ENCODE measurements around the gene CDK5RAP2. TPM values are rescaled to one million over a fixed set of nuclear protein-coding genes. Genes with fewer than 3 reads are reported as not detected.

Gene CDK5RAP2
- total RNA-seq, 1 donor from 2014 or later: 40.4 TPM

- Mint-ChIP-seq H3K9me3 (ENCODE audit: low read depth) (no peaks in the 10 kb centered on the region), H3K27ac (ENCODE audit: unreplicated experiment) (no peak overlapping the region), H3K36me3 (ENCODE audit: low read depth) (peaks cover 31% of the 10 kb centered on the region), H3K4me1 (ENCODE audit: low read depth) (no peaks in the 10 kb centered on the region), H3K4me3 (ENCODE audit: unreplicated experiment) (no peak overlapping the region), H3K27me3 (ENCODE audit: low read depth) (no peaks in the 10 kb centered on the region)
- DNase-seq (ENCODE audit: low spot score): no peak
- TF ChIP-seq, protein P1, sequence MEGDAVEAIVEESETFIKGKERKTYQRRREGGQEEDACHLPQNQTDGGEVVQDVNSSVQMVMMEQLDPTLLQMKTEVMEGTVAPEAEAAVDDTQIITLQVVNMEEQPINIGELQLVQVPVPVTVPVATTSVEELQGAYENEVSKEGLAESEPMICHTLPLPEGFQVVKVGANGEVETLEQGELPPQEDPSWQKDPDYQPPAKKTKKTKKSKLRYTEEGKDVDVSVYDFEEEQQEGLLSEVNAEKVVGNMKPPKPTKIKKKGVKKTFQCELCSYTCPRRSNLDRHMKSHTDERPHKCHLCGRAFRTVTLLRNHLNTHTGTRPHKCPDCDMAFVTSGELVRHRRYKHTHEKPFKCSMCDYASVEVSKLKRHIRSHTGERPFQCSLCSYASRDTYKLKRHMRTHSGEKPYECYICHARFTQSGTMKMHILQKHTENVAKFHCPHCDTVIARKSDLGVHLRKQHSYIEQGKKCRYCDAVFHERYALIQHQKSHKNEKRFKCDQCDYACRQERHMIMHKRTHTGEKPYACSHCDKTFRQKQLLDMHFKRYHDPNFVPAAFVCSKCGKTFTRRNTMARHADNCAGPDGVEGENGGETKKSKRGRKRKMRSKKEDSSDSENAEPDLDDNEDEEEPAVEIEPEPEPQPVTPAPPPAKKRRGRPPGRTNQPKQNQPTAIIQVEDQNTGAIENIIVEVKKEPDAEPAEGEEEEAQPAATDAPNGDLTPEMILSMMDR (IDR thresholded peaks at IDR 0.05): no peak
Observed at GRCh38 chr9:120567081-120567480, 12.9 kb downstream of the CDK5RAP2 start.

GRCh38 chr9:120564589-120564988, 15.4 kb downstream of the CDK5RAP2 start:
- Mint-ChIP-seq H3K4me3 (ENCODE audit: unreplicated experiment) (no peak overlapping the region), H3K36me3 (ENCODE audit: low read depth) (peaks cover 23% of the 10 kb centered on the region), H3K27me3 (ENCODE audit: low read depth) (no peaks in the 10 kb centered on the region), H3K27ac (ENCODE audit: unreplicated experiment) (no peak overlapping the region), H3K9me3 (ENCODE audit: low read depth) (no peaks in the 10 kb centered on the region), H3K4me1 (ENCODE audit: low read depth) (no peaks in the 10 kb centered on the region)
- TF ChIP-seq, protein P1 (IDR thresholded peaks at IDR 0.05): no peak
- DNase-seq (ENCODE audit: low spot score): no peak

DNA sequence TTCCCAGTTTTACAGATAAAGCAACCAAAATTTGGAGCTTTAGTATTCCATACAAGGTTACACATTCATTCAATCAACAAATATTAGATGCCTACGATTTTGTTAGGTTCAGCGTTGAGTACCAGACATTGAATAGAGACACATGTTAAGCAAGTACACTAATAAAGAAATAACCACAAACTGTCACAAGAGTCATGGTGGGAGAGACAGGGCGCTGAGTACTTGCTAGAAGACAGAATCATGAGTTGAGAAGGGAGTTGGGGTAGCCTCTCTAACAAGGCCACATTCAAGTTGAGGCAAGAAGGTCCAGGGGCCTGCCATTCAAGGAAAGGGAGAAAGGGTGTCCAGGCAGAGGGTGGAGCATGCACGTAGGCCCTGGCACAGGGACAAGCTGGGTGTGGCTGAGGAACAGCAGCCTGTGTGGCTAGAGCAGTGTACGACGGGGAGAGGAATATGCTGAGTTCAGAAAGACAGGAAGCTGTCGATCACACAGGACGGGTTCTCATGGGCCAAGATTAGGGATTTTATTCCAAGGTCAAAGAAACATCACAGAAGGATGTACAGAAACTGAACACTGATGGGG, 17.0 kb downstream of the CDK5RAP2 start:
- no peak overlapping the region for H3K4me3 Mint-ChIP-seq (ENCODE audit: unreplicated experiment)
- H3K9me3 Mint-ChIP-seq (ENCODE audit: low read depth): no peaks in the 10 kb centered on the region
- no peak overlapping the region for H3K27ac Mint-ChIP-seq (ENCODE audit: unreplicated experiment)
- peaks cover 12% of the 10 kb centered on the region for H3K36me3 Mint-ChIP-seq (ENCODE audit: low read depth)
- no peaks in the 10 kb centered on the region for H3K4me1 Mint-ChIP-seq (ENCODE audit: low read depth)
- DNase-seq (ENCODE audit: low spot score): no peak
- no peaks in the 10 kb centered on the region for H3K27me3 Mint-ChIP-seq (ENCODE audit: low read depth)
- TF ChIP-seq, protein P1 (IDR thresholded peaks at IDR 0.05): no peak

DNA sequence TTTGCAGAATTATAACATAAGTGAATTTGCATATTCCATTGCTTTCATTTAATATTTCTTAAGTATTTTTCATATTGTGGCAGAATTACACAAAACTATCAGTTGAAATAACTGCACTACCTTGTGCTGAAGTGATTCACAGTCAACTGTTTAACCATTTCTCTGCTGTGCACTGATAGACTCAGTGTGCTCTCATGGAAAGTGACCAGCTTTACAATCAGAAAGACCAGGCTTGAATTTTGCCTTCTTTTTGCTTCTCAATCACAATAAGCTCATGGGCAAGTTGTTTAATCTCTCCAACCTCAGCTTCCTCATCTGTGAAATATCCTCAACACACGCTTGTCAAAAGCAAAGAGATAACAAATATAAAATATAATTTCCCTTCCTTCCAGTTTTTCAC, 18.3 kb downstream of the CDK5RAP2 start:
- TF ChIP-seq, protein P1 (IDR thresholded peaks at IDR 0.05): no peak
- no peak for DNase-seq (ENCODE audit: low spot score)
- H3K4me3 Mint-ChIP-seq (ENCODE audit: unreplicated experiment): no peak overlapping the region
- no peak overlapping the region for H3K27ac Mint-ChIP-seq (ENCODE audit: unreplicated experiment)
- no peaks in the 10 kb centered on the region for H3K9me3 Mint-ChIP-seq (ENCODE audit: low read depth)
- H3K36me3 Mint-ChIP-seq (ENCODE audit: low read depth): peaks cover 8% of the 10 kb centered on the region
- no peaks in the 10 kb centered on the region for H3K4me1 Mint-ChIP-seq (ENCODE audit: low read depth)
- H3K27me3 Mint-ChIP-seq (ENCODE audit: low read depth): no peaks in the 10 kb centered on the region

GRCh38 chr9:120559546-120559945, 20.4 kb downstream of the CDK5RAP2 start:
- Mint-ChIP-seq H3K27ac (ENCODE audit: unreplicated experiment) (no peak overlapping the region), H3K36me3 (ENCODE audit: low read depth) (peaks cover 1% of the 10 kb centered on the region), H3K4me1 (ENCODE audit: low read depth) (no peaks in the 10 kb centered on the region), H3K9me3 (ENCODE audit: low read depth) (no peaks in the 10 kb centered on the region), H3K27me3 (ENCODE audit: low read depth) (no peaks in the 10 kb centered on the region), H3K4me3 (ENCODE audit: unreplicated experiment) (no peak overlapping the region)
- DNase-seq (ENCODE audit: low spot score): no peak
- TF ChIP-seq, protein P1 (IDR thresholded peaks at IDR 0.05): no peak
